GM12874 (cell line): ENCODE measurements around the gene DNAJA4.

ENCODE experiments used
- TF ChIP-seq, protein P1 (sequence below): IDR thresholded peaks from 2 replicates; pipeline ENCODE4 v1.5.1; 2011; ENCODE audit warnings: low read depth, mild to moderate bottlenecking, control low read depth, low read length, moderate library complexity; ENCODE audit not compliant: insufficient read depth

DNAJA4 gene

DNA sequence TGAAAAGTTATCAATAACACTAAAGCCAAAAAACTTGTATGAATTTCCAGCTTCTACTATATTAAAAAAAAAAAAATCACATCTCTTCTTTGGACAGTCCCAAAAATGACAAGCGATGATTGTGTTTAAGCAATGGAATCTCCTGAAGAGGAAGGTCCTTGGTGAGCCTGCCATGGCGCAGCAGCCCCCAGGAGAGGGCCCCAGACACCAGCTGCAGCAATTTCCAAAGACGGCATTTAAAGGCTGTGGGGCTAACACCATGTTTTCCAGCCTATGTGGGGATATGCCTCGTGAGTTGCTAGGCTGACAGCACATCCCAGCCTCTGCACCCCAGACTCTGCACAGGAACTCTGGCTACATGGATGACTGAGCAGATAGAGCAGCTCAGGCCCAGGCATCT is 20.4 kb downstream of the DNAJA4 start:
- TF ChIP-seq, protein P1, sequence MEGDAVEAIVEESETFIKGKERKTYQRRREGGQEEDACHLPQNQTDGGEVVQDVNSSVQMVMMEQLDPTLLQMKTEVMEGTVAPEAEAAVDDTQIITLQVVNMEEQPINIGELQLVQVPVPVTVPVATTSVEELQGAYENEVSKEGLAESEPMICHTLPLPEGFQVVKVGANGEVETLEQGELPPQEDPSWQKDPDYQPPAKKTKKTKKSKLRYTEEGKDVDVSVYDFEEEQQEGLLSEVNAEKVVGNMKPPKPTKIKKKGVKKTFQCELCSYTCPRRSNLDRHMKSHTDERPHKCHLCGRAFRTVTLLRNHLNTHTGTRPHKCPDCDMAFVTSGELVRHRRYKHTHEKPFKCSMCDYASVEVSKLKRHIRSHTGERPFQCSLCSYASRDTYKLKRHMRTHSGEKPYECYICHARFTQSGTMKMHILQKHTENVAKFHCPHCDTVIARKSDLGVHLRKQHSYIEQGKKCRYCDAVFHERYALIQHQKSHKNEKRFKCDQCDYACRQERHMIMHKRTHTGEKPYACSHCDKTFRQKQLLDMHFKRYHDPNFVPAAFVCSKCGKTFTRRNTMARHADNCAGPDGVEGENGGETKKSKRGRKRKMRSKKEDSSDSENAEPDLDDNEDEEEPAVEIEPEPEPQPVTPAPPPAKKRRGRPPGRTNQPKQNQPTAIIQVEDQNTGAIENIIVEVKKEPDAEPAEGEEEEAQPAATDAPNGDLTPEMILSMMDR, result 0 out of 2 replicates have a peak, but pooled peaks have one; percentile 4

DNA sequence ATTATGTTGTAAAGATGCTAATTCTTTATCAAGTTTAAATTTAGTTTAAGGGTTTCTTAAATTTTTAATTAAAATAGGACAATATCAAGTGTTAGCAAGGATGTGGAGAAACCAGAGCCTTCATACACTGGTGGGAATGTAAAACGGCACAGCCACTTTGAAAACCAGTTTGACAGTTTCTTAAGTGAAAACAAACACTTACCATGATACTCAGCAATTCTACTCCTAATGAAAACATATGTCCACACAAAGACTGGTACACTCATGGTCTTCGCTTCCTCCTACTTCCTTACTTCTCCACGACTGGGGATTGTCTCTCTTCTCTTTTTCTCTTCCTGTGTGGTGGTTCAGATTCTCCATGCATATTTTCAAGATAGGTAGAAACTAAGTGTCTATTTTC is 25.9 kb downstream of the DNAJA4 start:
- TF ChIP-seq, protein P1, result no peak

DNA sequence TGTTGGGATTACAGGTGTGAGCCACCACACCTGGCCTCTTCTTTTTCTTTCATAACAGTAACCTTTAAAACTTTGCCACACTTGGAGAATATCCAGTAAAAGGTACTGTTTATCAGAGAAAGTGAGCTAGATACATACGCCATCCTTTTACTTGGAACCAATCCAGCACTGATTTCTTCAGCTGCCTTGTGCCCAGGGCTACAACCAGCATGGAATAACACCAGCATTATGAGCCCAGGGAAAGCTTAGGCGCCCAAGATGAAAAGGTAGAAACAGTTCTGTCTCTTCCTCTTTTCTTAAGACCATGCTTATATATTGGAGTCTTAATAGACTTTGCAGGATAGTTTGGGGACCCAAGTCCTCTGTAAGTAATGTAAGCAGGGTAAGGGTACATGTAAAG is 26.7 kb downstream of the DNAJA4 start:
- TF ChIP-seq, protein P1, result no peak

DNA sequence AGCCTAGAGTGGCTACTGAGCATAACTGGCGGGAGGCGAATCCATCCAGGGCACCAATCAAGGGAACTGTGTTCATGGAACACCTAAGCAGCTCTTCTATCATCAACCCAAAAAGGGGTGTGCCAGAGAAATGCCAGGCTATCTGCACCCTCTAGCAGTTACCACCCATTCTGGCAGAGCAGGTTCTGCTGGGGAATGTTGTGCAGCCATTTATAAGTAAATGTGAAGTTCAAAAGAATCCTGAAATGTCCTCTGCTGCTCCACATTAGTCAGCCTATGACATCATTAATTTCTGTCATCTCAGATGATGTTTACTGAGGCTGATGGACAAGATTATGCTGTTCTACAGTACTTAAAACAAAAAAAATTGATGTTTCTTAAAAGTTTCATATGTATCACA is 27.3 kb downstream of the DNAJA4 start:
- TF ChIP-seq, protein P1, result no peak

DNA sequence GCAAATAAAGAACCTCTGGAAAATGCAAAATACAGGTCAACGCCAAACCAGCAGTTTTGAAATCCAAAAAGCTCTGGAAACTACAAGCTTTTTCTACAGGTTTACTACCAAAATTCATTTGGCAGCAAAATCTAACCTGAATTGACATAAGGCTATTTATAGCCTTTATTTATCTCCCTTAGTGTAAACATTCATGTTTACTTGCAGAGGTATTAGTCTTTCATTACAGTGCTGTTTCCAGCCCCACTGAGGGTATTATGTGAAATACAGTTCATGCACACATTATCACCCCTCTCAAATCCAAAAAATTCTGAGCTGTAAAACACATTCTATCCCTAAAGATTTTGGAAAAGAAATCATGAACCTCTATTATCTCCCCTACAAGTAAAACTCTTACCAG is 27.9 kb downstream of the DNAJA4 start:
- TF ChIP-seq, protein P1, result no peak

DNA sequence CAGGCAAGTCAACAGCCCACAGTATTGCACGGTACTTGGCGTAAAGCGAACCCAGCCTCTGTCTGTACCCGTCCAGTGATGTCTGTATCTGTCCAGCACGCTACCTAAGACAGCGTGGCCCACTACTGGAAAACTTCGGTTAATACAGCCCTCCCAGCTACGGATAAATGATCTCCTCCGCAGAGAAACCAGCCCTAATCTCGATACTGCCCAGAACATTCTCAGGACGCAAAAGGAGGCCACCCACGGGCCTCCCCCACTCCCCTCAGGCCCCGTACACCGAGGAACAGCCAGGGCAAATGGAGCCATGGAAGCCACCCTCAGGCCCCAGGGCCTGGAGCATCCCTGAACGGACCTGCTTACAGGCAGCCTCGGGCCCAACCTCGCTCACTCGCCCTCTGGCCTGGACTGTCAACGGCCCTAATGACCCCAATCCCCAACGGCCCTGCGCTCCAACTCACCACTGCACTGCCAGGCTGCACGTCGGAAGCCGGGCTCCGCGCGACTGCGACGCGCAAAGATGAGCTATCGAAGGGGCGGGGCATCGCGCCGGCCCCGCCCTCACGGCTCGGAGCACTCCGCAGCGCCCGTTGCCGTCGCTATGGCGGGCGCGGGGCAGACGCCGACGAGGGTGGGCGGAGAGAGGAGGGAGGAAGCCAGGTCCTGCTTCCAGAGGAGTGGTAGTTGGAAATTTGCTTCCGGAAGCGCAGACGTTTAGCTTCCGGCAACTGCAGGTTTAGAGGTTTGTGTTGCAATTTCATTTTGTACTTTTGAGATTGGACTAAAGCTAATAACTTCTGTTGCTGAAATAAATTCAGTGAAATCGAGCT is 35.0 kb downstream of the DNAJA4 start, which contains the start of gene SKIC8:
SKIC8 (minus strand) TSS at position 509 of the 830 bp plus-strand sequence. CDS start 3,923 bp downstream, outside the sequence.
- TF ChIP-seq, protein P1, result no peak

DNA sequence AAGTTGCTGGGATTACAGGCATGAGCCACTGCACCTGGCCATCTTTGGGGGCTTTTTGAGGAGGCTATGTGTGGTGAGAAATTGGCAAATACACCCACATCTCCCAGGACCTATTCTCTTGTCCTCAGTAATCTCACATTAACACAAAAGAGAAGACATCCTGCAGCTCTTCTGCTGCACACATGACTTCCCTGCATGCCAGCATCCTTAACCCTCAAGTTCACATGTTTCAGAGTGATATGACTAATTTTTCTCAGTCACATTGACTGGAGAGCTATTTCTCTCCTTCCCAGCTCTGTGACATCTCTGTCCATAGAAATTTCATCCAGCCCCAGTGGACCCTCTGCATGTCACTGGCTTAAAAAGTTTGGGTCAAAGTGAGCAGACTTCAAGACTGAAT is 37.0 kb downstream of the DNAJA4 start:
- TF ChIP-seq, protein P1, result no peak
